ENCODE measurements around the gene ELK3. TPM values are rescaled to one million over a fixed set of nuclear protein-coding genes. Genes with fewer than 3 reads are reported as not detected.

ELK3 gene
- total and polyA plus RNA-seq, 9 of the 15 experiments (the other 6 are each of a cell fraction or from before 2014, with no cell fraction given): 1.5 to 5.5 (median 2.9) TPM

GRCh38 chr12:96164951-96165811 lies 29.0 kb upstream of the ELK3 start:
- FAIRE-seq: no peak
- no peaks in the 10 kb centered on the region for H3K36me3 ChIP-seq (ENCODE audit: control insufficient read depth, insufficient read depth, low read length)
- in situ Hi-C loops (cut with MboI): no loop called here
- no peak overlapping the region for H2AFZ ChIP-seq (ENCODE audit: low read depth, low read length)
- DNase-seq (ENCODE audit: extremely low read depth in 1 of 4, low spot score in 3 of 4): no peak
- no peaks in the 10 kb centered on the region for H3K79me2 ChIP-seq (ENCODE audit: control insufficient read depth, insufficient read depth, low read length)
- 12% methylated on average over 14 of the region's 14 CpGs for WGBS (ENCODE audit: insufficient coverage, low coverage, missing lambda C conversion rate)
- no peak overlapping the region for H3K4me3 ChIP-seq
- H3K9ac ChIP-seq (ENCODE audit: insufficient read depth in 1 of 2, low read depth in 2 of 2, low read length in 2 of 2): no peak overlapping the region
- no peaks in the 10 kb centered on the region for H3K9me3 ChIP-seq (replicated peaks; ENCODE audit: control insufficient read depth, insufficient read depth, low read depth, low read length)
- no peak overlapping the region for H3K4me2 ChIP-seq (ENCODE audit: insufficient read depth, low read length)
- no peak for ATAC-seq
- BruUV-seq (replicated peaks): no TSS peak
- H3K4me1 ChIP-seq (replicated peaks in 1 of 2; ENCODE audit: control insufficient read depth in 2 of 2, insufficient read depth in 2 of 2, low read length in 2 of 2): no peaks in the 10 kb centered on the region
- TF ChIP-seq ETV6 (IDR thresholded peaks at IDR 0.05; ENCODE audit: borderline replicate concordance in 1 of 2, low read depth in 2 of 2, low read length in 1 of 2) (no peak), ETV6 (CRISPR knock-in tag; IDR thresholded peaks at IDR 0.05; ENCODE audit: borderline replicate concordance) (no peak)
- TF ChIP-seq, protein P1, sequence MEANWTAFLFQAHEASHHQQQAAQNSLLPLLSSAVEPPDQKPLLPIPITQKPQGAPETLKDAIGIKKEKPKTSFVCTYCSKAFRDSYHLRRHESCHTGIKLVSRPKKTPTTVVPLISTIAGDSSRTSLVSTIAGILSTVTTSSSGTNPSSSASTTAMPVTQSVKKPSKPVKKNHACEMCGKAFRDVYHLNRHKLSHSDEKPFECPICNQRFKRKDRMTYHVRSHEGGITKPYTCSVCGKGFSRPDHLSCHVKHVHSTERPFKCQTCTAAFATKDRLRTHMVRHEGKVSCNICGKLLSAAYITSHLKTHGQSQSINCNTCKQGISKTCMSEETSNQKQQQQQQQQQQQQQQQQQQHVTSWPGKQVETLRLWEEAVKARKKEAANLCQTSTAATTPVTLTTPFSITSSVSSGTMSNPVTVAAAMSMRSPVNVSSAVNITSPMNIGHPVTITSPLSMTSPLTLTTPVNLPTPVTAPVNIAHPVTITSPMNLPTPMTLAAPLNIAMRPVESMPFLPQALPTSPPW (CRISPR knock-in tag; IDR thresholded peaks at IDR 0.05): peak; percentile 12; the same call in 1 of the 2 replicates
- TF ChIP-seq, protein P2, sequence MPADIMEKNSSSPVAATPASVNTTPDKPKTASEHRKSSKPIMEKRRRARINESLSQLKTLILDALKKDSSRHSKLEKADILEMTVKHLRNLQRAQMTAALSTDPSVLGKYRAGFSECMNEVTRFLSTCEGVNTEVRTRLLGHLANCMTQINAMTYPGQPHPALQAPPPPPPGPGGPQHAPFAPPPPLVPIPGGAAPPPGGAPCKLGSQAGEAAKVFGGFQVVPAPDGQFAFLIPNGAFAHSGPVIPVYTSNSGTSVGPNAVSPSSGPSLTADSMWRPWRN (IDR thresholded peaks at IDR 0.05; ENCODE audit: low read depth): no peak
- H3K9me1 ChIP-seq (ENCODE audit: control insufficient read depth, insufficient read depth, low read length): no peaks in the 10 kb centered on the region
- POLR2A ChIA-PET: no interaction called here
- intact Hi-C loops (cut with micrococcal nuclease): no loop called here
- CTCF ChIA-PET (ENCODE audit: low intra/inter-chr PET ratio): no interaction called here
- H4K20me1 ChIP-seq (replicated peaks; ENCODE audit: control insufficient read depth, insufficient read depth, low read length): no peaks in the 10 kb centered on the region
- no peak overlapping the region for H3K27ac ChIP-seq (ENCODE audit: extremely low read depth, low read depth, low read length)
- H3K27me3 ChIP-seq (ENCODE audit: control insufficient read depth in 2 of 2, insufficient read depth in 2 of 2, low read length in 2 of 2): peaks cover 2 to 26% of the 10 kb centered on the region in 2 experiments
